H9 (cell line): ENCODE measurements around the gene OGA. TPM values are rescaled to one million over a fixed set of nuclear protein-coding genes. Genes with fewer than 3 reads are reported as not detected.

Source experiments
- DNase-seq: peaks from one replicate; pipeline ENCODE4 v3.0.0-alpha.2; 2017
- H2AFZ ChIP-seq: one replicate; pipeline ENCODE4 v1.6.1; 2013; ENCODE audit warnings: mild to moderate bottlenecking, low read length, control low read depth, moderate library complexity
- H2AK5ac ChIP-seq: 2 replicates; pipeline ENCODE4 v1.6.1; 2013; ENCODE audit warnings: low read length, control low read depth, mixed read lengths; ENCODE audit not compliant: insufficient read length
- H2BK120ac ChIP-seq: one replicate; pipeline ENCODE4 v1.6.1; 2013; ENCODE audit warnings: low read depth, mild to moderate bottlenecking, low read length, control low read depth, inconsistent platforms; ENCODE audit not compliant: poor library complexity, severe bottlenecking
- H2BK12ac ChIP-seq: 2 replicates; pipeline ENCODE4 v1.6.1; 2013; ENCODE audit warnings: low read length, control low read depth, mixed read lengths, low read depth; ENCODE audit not compliant: insufficient read length
- H2BK15ac ChIP-seq: 2 replicates; pipeline ENCODE4 v1.6.1; 2013; ENCODE audit warnings: low read depth, low read length, control low read depth
- H2BK20ac ChIP-seq: one replicate; pipeline ENCODE4 v1.6.1; 2013; ENCODE audit warnings: low read depth, mild to moderate bottlenecking, low read length, control low read depth, inconsistent platforms; ENCODE audit not compliant: poor library complexity, severe bottlenecking
- H2BK5ac ChIP-seq: 2 replicates; pipeline ENCODE4 v1.6.1; 2013; ENCODE audit warnings: low read length, control low read depth, mixed read lengths; ENCODE audit not compliant: insufficient read length
- H3K14ac ChIP-seq: 2 replicates; pipeline ENCODE4 v1.6.1; 2013; ENCODE audit warnings: low read length, control low read depth; ENCODE audit not compliant: insufficient read depth
- H3K18ac ChIP-seq: 2 replicates; pipeline ENCODE4 v1.6.1; 2013; ENCODE audit warnings: low read depth, mild to moderate bottlenecking, mixed read lengths, low read length, control low read depth; ENCODE audit not compliant: insufficient read length
- H3K23ac ChIP-seq: 2 replicates; pipeline ENCODE4 v1.6.1; 2013; ENCODE audit warnings: low read length, control low read depth, mixed read lengths, low read depth; ENCODE audit not compliant: insufficient read length
- H3K23me2 ChIP-seq: 2 replicates; pipeline ENCODE4 v1.6.1; 2013; ENCODE audit warnings: low read depth, mild to moderate bottlenecking, mixed read lengths, low read length, control low read depth; ENCODE audit not compliant: insufficient read length, poor library complexity, severe bottlenecking
- H3K27ac ChIP-seq: 2 replicates; pipeline ENCODE4 v1.5.1; 2013; ENCODE audit warnings: low read length, control low read depth, mixed read lengths, low read depth; ENCODE audit not compliant: insufficient read length
- H3K27me3 ChIP-seq: 2 replicates; pipeline ENCODE4 v1.6.1; 2013; ENCODE audit warnings: low read length, control low read depth, inconsistent platforms; ENCODE audit not compliant: insufficient read depth
- H3K4ac ChIP-seq: 2 replicates; pipeline ENCODE4 v1.6.1; 2013; ENCODE audit warnings: low read depth, mild to moderate bottlenecking, control low read depth, inconsistent platforms, low read length, moderate library complexity
- H3K4me1 ChIP-seq: 2 replicates; pipeline ENCODE4 v1.6.1; 2013; ENCODE audit warnings: low read length, control low read depth, inconsistent platforms; ENCODE audit not compliant: insufficient read depth
- H3K4me2 ChIP-seq: 2 replicates; pipeline ENCODE4 v1.6.1; 2013; ENCODE audit warnings: low read length, control low read depth, mixed read lengths; ENCODE audit not compliant: insufficient read length, insufficient read depth
- H3K56ac ChIP-seq: 2 replicates; pipeline ENCODE4 v1.6.1; 2013; ENCODE audit warnings: low read depth, mild to moderate bottlenecking, mixed read lengths, low read length, control low read depth; ENCODE audit not compliant: insufficient read length
- H3K79me1 ChIP-seq: 2 replicates; pipeline ENCODE4 v1.6.1; 2013; ENCODE audit warnings: low read depth, mild to moderate bottlenecking, moderate library complexity, low read length, control low read depth, inconsistent platforms; ENCODE audit not compliant: insufficient read depth, poor library complexity, severe bottlenecking
- H3K79me2 ChIP-seq: 2 replicates; pipeline ENCODE4 v1.6.1; 2013; ENCODE audit warnings: low read length, control low read depth, inconsistent platforms; ENCODE audit not compliant: insufficient read depth
- H3K9ac ChIP-seq: 2 replicates; pipeline ENCODE4 v1.6.1; 2013; ENCODE audit warnings: low read length, control low read depth, mixed read lengths; ENCODE audit not compliant: insufficient read length; ENCODE audit errors: extremely low read depth
- H3K9me3 ChIP-seq: one replicate; pipeline ENCODE4 v1.6.1; 2013; ENCODE audit warnings: low read depth, low read length, inconsistent platforms; ENCODE audit not compliant: control insufficient read depth
- H3T11ph ChIP-seq: one replicate; pipeline ENCODE4 v1.6.1; 2013; ENCODE audit warnings: mild to moderate bottlenecking, low read length, control low read depth, inconsistent platforms
- H4K20me1 ChIP-seq: one replicate; pipeline ENCODE4 v1.6.1; 2013; ENCODE audit not compliant: control insufficient read depth, insufficient read length, insufficient read depth
- H4K5ac ChIP-seq: 2 replicates; pipeline ENCODE4 v1.6.1; 2013; ENCODE audit warnings: low read depth, mild to moderate bottlenecking, mixed read lengths, low read length, control low read depth; ENCODE audit not compliant: insufficient read length
- H4K8ac ChIP-seq: replicated peaks from 2 replicates; pipeline ENCODE4 v1.6.1; 2013; ENCODE audit warnings: low read length, control low read depth, mixed read lengths, low read depth; ENCODE audit not compliant: insufficient read length
- H4K91ac ChIP-seq: 2 replicates; pipeline ENCODE4 v1.6.1; 2013; ENCODE audit warnings: low read depth, mild to moderate bottlenecking, moderate library complexity, mixed read lengths, low read length, control low read depth; ENCODE audit not compliant: insufficient read length
- H3K27ac Mint-ChIP-seq, 3 experiments: 2 replicates in 2 of 3; 3 replicates in 1 of 3; pipeline ENCODE4 v1.8.0; 2020 to 2021; ENCODE audit warnings: mixed read lengths in 3 of 3, mild to moderate bottlenecking in 1 of 3, moderate library complexity in 1 of 3
- H3K27me3 Mint-ChIP-seq: 2 replicates; pipeline ENCODE4 v1.8.0; 2021; ENCODE audit warnings: low read depth, mild to moderate bottlenecking, moderate library complexity, mixed read lengths
- H3K36me3 Mint-ChIP-seq, 3 experiments: 2 replicates in 2 of 3; 3 replicates in 1 of 3; pipeline ENCODE4 v1.8.0; 2020 to 2021; ENCODE audit warnings: low read depth in 3 of 3, mixed read lengths in 3 of 3; ENCODE audit not compliant: insufficient read depth in 1 of 3
- H3K4me1 Mint-ChIP-seq, 2 experiments: 2 replicates each; pipeline ENCODE4 v1.8.0; 2020; ENCODE audit warnings: mixed read lengths in 2 of 2
- H3K4me3 Mint-ChIP-seq, 2 experiments: 2 replicates in 1 of 2; 3 replicates in 1 of 2; pipeline ENCODE4 v1.8.0; 2020 to 2021; ENCODE audit warnings: mild to moderate bottlenecking in 2 of 2, mixed read lengths in 2 of 2, moderate library complexity in 1 of 2
- H3K9me3 Mint-ChIP-seq, 2 experiments: 2 replicates in 1 of 2; 3 replicates in 1 of 2; pipeline ENCODE4 v1.8.0; 2020; ENCODE audit warnings: mild to moderate bottlenecking in 2 of 2, mixed read lengths in 2 of 2, moderate library complexity in 1 of 2
- WGBS: extraction: QIAGEN DNeasy Blood & Tissue Kit; methylation state at CpG from one replicate; pipeline ENCODE4 v1.1.7; 2013; ENCODE audit warnings: missing lambda C conversion rate, low lambda C conversion rate, mixed read lengths; ENCODE audit not compliant: insufficient read length; ENCODE audit errors: extremely low coverage; 5-methylcytosine and 5-hydroxymethylcytosine counted together
- total RNA-seq: library from RNA; stranded (reverse); gene quantifications from 2 replicates; pipeline ENCODE4 v1.2.1, GENCODE V29; 2021
- TF ChIP-seq, protein P1 (sequence below): fragments of 200-600 bp; sonication (generic); conservative IDR thresholded peaks from 3 replicates; pipeline ENCODE4 v1.8.0; 2021; ENCODE audit warnings: antibody characterized with exemption, mild to moderate bottlenecking

Gene OGA
- total RNA-seq, 1 experiment from 2014 or later, result 125 TPM

DNA sequence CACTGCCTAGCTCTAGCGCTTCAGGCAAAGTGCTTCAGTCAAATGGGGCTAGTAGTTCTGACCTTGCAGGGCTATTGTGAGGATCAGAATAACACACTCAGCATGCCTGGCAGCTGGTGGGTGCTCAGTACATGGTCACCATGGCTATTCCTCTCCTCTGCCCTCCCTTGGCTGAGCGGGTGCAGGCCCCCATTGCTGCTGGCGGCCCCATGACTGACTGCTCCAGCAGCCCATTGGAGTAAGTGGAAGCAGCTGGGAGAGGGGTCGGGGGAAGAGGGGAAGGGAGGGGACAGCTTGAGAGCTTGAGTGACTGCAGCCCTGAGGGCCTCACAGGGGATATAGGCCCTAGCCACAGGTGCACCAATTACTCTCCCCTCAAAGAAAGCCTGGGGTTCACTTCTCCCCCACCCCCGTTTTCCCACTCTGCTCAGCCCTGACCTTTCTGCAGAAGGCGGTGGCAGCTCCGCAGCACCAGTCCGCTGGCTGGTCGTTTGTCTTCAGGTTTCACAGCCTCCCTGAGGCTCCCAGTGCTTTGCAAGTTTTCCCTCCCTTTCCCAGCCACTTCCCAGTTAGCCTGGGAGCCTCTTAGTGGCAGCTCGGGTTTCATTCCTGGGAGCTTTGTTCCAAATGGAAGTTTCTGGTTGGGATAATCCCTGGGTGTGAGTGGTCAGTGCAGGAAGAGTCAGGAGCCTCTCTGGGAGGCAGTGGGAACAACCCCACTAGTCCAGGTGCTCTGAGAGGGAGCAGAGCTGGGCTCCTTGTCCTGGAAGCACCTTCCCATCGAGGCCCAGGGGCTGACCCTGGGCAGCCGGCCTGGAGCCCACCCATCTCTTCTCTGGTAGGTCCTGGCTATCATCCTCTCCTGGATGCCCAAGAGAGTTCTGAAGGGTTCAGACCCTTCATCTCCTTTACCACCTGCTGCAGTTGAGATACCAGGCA, 58.7 kb downstream of the OGA start:
- H3T11ph ChIP-seq, result no peak overlapping the region
- no peak overlapping the region for H2AFZ ChIP-seq
- DNase-seq, result peak; percentile 61

More for the DNA sequence above, 58.7 kb downstream of the OGA start:
- Histone ChIP-seq H2AK5ac (no peak overlapping the region), H3K4me1 (no peaks in the 10 kb centered on the region; the same call in 1 of the 2 replicates), H2BK12ac (no peak overlapping the region), H3K4ac (no peak overlapping the region), H2BK120ac (no peak overlapping the region), H3K14ac (0 out of 2 replicates have a peak overlapping the region, but pooled peaks have one; percentile 29), H4K5ac (no peak overlapping the region), H3K23ac (no peak overlapping the region), H2BK20ac (no peak overlapping the region), H3K27ac (no peak overlapping the region), H3K9me3 (no peaks in the 10 kb centered on the region), H3K23me2 (no peaks in the 10 kb centered on the region), H3K79me1 (no peaks in the 10 kb centered on the region), H4K91ac (no peak overlapping the region), H3K9ac (no peak overlapping the region), H4K20me1 (no peaks in the 10 kb centered on the region), H3K27me3 (no peaks in the 10 kb centered on the region; the same call in 1 of the 2 replicates), H3K56ac (peak overlapping the region; percentile 75), H3K18ac (no peak overlapping the region), H2BK15ac (no peak overlapping the region), H4K8ac (no peak overlapping the region), H2BK5ac (no peak overlapping the region), H3K79me2 (no peaks in the 10 kb centered on the region), H3K4me2 (peak overlapping the region; percentile 14)
- TF ChIP-seq, protein P1, sequence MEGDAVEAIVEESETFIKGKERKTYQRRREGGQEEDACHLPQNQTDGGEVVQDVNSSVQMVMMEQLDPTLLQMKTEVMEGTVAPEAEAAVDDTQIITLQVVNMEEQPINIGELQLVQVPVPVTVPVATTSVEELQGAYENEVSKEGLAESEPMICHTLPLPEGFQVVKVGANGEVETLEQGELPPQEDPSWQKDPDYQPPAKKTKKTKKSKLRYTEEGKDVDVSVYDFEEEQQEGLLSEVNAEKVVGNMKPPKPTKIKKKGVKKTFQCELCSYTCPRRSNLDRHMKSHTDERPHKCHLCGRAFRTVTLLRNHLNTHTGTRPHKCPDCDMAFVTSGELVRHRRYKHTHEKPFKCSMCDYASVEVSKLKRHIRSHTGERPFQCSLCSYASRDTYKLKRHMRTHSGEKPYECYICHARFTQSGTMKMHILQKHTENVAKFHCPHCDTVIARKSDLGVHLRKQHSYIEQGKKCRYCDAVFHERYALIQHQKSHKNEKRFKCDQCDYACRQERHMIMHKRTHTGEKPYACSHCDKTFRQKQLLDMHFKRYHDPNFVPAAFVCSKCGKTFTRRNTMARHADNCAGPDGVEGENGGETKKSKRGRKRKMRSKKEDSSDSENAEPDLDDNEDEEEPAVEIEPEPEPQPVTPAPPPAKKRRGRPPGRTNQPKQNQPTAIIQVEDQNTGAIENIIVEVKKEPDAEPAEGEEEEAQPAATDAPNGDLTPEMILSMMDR, result no peak
- Mint-ChIP-seq H3K9me3 (no peaks in the 10 kb centered on the region; a peak in 1 of 5 replicates), H3K27me3 (peaks cover 22% of the 10 kb centered on the region), H3K4me1 (peaks cover 12 to 25% of the 10 kb centered on the region in 2 experiments), H3K27ac (no peak overlapping the region; a peak in 1 of 7 replicates), H3K36me3 (no peaks in the 10 kb centered on the region), H3K4me3 (no peak overlapping the region)
- WGBS, result no CpG with 5 or more reads among the region's 12 CpGs
